CD14-positive monocyte (primary cell): ENCODE measurements around the gene GRAMD1A. TPM values are rescaled to one million over a fixed set of nuclear protein-coding genes. Genes with fewer than 3 reads are reported as not detected.
A peak's percentile ranks its signal among the peaks of the same experiment; 100 is the strongest.

Experiments
- DNase-seq, 3 donors: peaks; one replicate each; pipeline ENCODE4 v3.0.0-alpha.2; 2011 to 2022
- H2AFZ ChIP-seq: 2 replicates; pipeline ENCODE4 v1.6.0; 2012; ENCODE audit warnings: mild to moderate bottlenecking, low read depth, low read length, inconsistent platforms; ENCODE audit not compliant: insufficient read depth, poor library complexity, severe bottlenecking
- H3K27ac ChIP-seq, 2 donors: 1 replicate in 1 of 2; 2 replicates in 1 of 2; pipeline ENCODE4 v1.5.1; 2012 to 2013; ENCODE audit warnings: low read length in 2 of 2, control low read depth in 1 of 2, inconsistent platforms in 1 of 2, low read depth in 1 of 2, mild to moderate bottlenecking in 1 of 2
- H3K27me3 ChIP-seq, 2 donors: one replicate each; pipeline versions ENCODE4 v1.6.0 to v1.6.1; 2011 to 2013; ENCODE audit warnings: low read length in 2 of 2; ENCODE audit not compliant: control insufficient read depth in 2 of 2, insufficient read depth in 2 of 2
- H3K36me3 ChIP-seq, 2 donors: replicated peaks in 1 of 2; 1 replicate in 1 of 2; 2 replicates in 1 of 2; pipeline versions ENCODE4 v1.5.1 to v1.6.1; 2012 to 2013; ENCODE audit warnings: low read length in 2 of 2, control low read depth in 1 of 2, inconsistent platforms in 1 of 2, mild to moderate bottlenecking in 1 of 2; ENCODE audit not compliant: insufficient read depth in 2 of 2, control insufficient read depth in 1 of 2
- H3K4me1 ChIP-seq, 2 donors: 1 replicate in 1 of 2; 2 replicates in 1 of 2; pipeline versions ENCODE4 v1.5.1 to v1.6.1; 2012 to 2013; ENCODE audit warnings: low read length in 2 of 2, control low read depth in 1 of 2, inconsistent platforms in 1 of 2, mild to moderate bottlenecking in 1 of 2, moderate library complexity in 1 of 2; ENCODE audit not compliant: insufficient read depth in 2 of 2, control insufficient read depth in 1 of 2
- H3K4me2 ChIP-seq: replicated peaks from 2 replicates; pipeline ENCODE3; 2012; ENCODE audit warnings: low read length, moderate library complexity, mild to moderate bottlenecking; ENCODE audit not compliant: poor library complexity, severe bottlenecking; ENCODE audit errors: extremely low read depth
- H3K4me3 ChIP-seq, 3 experiments: fragments of 200-600 bp in 1 of 3; sonication (generic) in 1 of 3; replicated peaks in 1 of 3; 1 replicate in 2 of 3; 2 replicates in 1 of 3; pipeline ENCODE4 v1.5.1; 2011 to 2013; ENCODE audit warnings: low read length in 3 of 3, mild to moderate bottlenecking in 3 of 3, control low read depth in 2 of 3, low read depth in 2 of 3, inconsistent platforms in 1 of 3, moderate library complexity in 1 of 3
- H3K79me2 ChIP-seq: 2 replicates; pipeline ENCODE4 v1.6.0; 2012; ENCODE audit warnings: mild to moderate bottlenecking, control low read depth, inconsistent platforms, low read length, moderate library complexity; ENCODE audit not compliant: insufficient read depth
- H3K9ac ChIP-seq: 2 replicates; pipeline ENCODE4 v1.6.0; 2017; ENCODE audit warnings: low read length, mild to moderate bottlenecking; ENCODE audit not compliant: insufficient read depth, poor library complexity, severe bottlenecking
- H3K9me3 ChIP-seq, 2 donors: replicated peaks in 1 of 2; 1 replicate in 1 of 2; 2 replicates in 1 of 2; pipeline versions ENCODE4 v1.5.1 to v1.6.1; 2012 to 2013; ENCODE audit warnings: low read length in 2 of 2, control low read depth in 1 of 2; ENCODE audit not compliant: control insufficient read depth in 1 of 2, insufficient read depth in 1 of 2
- H4K20me1 ChIP-seq: 2 replicates; pipeline ENCODE4 v1.6.0; 2012; ENCODE audit warnings: mild to moderate bottlenecking, low read length, control low read depth, moderate library complexity; ENCODE audit not compliant: insufficient read depth
- H3K27ac Mint-ChIP-seq, 7 donors: one replicate each; pipeline ENCODE4 v1.8.0; 2020; ENCODE audit warnings: mild to moderate bottlenecking in 7 of 7, mixed read lengths in 7 of 7, moderate library complexity in 6 of 7, inconsistent platforms in 2 of 7
- H3K27me3 Mint-ChIP-seq, 3 donors: one replicate each; pipeline ENCODE4 v1.8.0; 2021 to 2022; ENCODE audit warnings: low read depth in 3 of 3, mild to moderate bottlenecking in 3 of 3, mixed read lengths in 3 of 3, moderate library complexity in 3 of 3, inconsistent platforms in 1 of 3
- H3K36me3 Mint-ChIP-seq, 2 donors: one replicate each; pipeline ENCODE4 v1.8.0; 2020; ENCODE audit warnings: mixed read lengths in 2 of 2, inconsistent platforms in 1 of 2, mild to moderate bottlenecking in 1 of 2
- H3K4me1 Mint-ChIP-seq: one replicate; pipeline ENCODE4 v1.8.0; 2020; ENCODE audit warnings: mild to moderate bottlenecking, mixed read lengths
- H3K4me3 Mint-ChIP-seq, 2 donors: one replicate each; pipeline ENCODE4 v1.8.0; 2020; ENCODE audit warnings: mild to moderate bottlenecking in 2 of 2, mixed read lengths in 2 of 2, moderate library complexity in 1 of 2
- H3K9me3 Mint-ChIP-seq, 7 donors: one replicate each; pipeline ENCODE4 v1.8.0; 2020 to 2022; ENCODE audit warnings: mixed read lengths in 7 of 7, mild to moderate bottlenecking in 6 of 7, moderate library complexity in 6 of 7, inconsistent platforms in 2 of 7
- WGBS: methylation state at CpG from one replicate; pipeline ENCODE4 v1.1.5; 2013; ENCODE audit warnings: missing lambda C conversion rate; ENCODE audit not compliant: insufficient coverage; 5-methylcytosine and 5-hydroxymethylcytosine counted together
- intact Hi-C, 2 donors: fragments of 100-400 bp; cut with micrococcal nuclease; formaldehyde crosslinking; loops; one replicate each; pipeline versions ENCODE4 v1.15.0 to v1.15.1; 2023
- polyA plus RNA-seq, 3 donors: library from polyadenylated mRNA; depleted of rRNA in 1 of 3; unstranded in 2 of 3; stranded (reverse) in 1 of 3; fragments of 300-500 nt in 2 of 3; fragments of >200 nt in 1 of 3; fragmentation: Illumina TruSeq in 2 of 3; gene quantifications; 1 replicate in 2 of 3; 2 replicates in 1 of 3; pipeline ENCODE4 v1.2.3, GENCODE V29; 2012 to 2021
- TF ChIP-seq, protein P1 (sequence below): fragments of 200-600 bp; IDR thresholded peaks from one replicate; pipeline ENCODE4 v1.8.0; 2022; ENCODE audit warnings: antibody characterized with exemption, mild to moderate bottlenecking

GRAMD1A gene
- polyA plus RNA-seq, 3 donors: 9.3 to 73.9 (median 15.1) TPM

DNA sequence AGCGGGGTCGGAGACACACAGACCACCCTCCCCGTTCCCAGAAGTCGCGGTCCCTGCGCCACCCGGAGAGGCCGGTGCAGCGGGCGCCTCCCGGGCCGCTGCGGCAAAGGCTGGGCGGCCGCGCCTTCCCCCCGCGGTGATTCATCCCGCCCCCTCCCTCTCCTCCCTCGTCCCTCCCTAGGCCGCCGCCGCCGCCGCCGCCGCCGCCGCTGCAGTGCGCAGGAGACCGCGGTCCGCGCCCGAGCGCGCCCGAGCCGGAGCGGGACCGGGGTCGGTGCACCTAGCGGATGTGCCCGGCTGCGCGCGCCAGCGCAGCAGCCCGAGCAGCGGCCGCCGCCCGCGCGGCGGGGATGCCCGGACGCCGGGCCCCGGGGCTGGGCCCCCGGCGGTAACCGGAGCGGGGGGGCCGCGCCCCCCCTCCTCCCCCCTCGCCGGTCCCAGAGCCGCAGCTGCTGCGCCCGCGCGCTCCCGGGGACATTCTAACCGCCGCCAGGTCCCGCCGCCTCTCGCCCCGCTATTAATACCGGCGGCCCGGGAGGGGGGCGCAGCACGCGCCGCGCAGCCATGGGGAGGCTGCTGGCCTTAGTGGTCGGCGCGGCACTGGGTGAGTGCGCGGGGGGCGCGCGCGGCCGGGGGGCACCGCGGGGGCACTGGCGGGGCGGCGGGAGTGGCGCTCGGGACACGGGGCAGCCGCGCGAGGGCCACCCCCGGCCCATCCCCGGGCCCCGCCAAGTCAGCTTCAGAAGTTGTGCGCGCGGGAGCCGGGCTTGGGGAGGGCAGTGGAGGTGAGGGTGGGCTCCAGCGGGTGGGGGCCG, 30.3 kb downstream of the GRAMD1A start, which contains the start of gene SCN1B:
Gene SCN1B, plus strand, starts transcription at position 214 of the 815 bp plus-strand sequence. Its CDS starts 351 bp downstream, at position 565.
- H3K4me1 Mint-ChIP-seq: peaks cover 14% of the 10 kb centered on the region
- peaks cover 33 to 34% of the 10 kb centered on the region in 2 donors for H3K36me3 Mint-ChIP-seq
- peak within 1 kb of the TSS; percentile 58 for H3K4me2 ChIP-seq
- DNase-seq: peak in 2 of 3 donors; percentile 47 to 65
- H3K4me3 Mint-ChIP-seq: peak within 1 kb of the TSS; percentile 55 to 87
- peaks cover 14 to 37% of the 10 kb centered on the region in 2 donors for H3K27me3 ChIP-seq
- H4K20me1 ChIP-seq: peaks cover under 1% of the 10 kb centered on the region
- peaks cover 0 to 6% (median 4%) of the 10 kb centered on the region in 7 donors for H3K9me3 Mint-ChIP-seq
- H3K4me1 ChIP-seq: peaks cover 6 to 15% of the 10 kb centered on the region in 2 donors
- no peak within 1 kb of the TSS for H3K27ac Mint-ChIP-seq
- no peak within 1 kb of the TSS for H3K9ac ChIP-seq
- WGBS: under 1% methylated on average over 91 of the region's 118 CpGs
- peak within 1 kb of the TSS in 1 of 3 experiments; percentile 56 for H3K4me3 ChIP-seq
- TF ChIP-seq, protein P1, sequence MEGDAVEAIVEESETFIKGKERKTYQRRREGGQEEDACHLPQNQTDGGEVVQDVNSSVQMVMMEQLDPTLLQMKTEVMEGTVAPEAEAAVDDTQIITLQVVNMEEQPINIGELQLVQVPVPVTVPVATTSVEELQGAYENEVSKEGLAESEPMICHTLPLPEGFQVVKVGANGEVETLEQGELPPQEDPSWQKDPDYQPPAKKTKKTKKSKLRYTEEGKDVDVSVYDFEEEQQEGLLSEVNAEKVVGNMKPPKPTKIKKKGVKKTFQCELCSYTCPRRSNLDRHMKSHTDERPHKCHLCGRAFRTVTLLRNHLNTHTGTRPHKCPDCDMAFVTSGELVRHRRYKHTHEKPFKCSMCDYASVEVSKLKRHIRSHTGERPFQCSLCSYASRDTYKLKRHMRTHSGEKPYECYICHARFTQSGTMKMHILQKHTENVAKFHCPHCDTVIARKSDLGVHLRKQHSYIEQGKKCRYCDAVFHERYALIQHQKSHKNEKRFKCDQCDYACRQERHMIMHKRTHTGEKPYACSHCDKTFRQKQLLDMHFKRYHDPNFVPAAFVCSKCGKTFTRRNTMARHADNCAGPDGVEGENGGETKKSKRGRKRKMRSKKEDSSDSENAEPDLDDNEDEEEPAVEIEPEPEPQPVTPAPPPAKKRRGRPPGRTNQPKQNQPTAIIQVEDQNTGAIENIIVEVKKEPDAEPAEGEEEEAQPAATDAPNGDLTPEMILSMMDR: no peak
- H3K27ac ChIP-seq: no peak within 1 kb of the TSS
- H3K27me3 Mint-ChIP-seq: peaks cover 32 to 53% (median 40%) of the 10 kb centered on the region in 3 donors
- intact Hi-C loops: no loop called here
- peak within 1 kb of the TSS; percentile 22 for H2AFZ ChIP-seq
- H3K36me3 ChIP-seq: peaks cover 29 to 31% of the 10 kb centered on the region in 2 donors
- H3K79me2 ChIP-seq: no peaks in the 10 kb centered on the region
- H3K9me3 ChIP-seq: no peaks in the 10 kb centered on the region

DNA sequence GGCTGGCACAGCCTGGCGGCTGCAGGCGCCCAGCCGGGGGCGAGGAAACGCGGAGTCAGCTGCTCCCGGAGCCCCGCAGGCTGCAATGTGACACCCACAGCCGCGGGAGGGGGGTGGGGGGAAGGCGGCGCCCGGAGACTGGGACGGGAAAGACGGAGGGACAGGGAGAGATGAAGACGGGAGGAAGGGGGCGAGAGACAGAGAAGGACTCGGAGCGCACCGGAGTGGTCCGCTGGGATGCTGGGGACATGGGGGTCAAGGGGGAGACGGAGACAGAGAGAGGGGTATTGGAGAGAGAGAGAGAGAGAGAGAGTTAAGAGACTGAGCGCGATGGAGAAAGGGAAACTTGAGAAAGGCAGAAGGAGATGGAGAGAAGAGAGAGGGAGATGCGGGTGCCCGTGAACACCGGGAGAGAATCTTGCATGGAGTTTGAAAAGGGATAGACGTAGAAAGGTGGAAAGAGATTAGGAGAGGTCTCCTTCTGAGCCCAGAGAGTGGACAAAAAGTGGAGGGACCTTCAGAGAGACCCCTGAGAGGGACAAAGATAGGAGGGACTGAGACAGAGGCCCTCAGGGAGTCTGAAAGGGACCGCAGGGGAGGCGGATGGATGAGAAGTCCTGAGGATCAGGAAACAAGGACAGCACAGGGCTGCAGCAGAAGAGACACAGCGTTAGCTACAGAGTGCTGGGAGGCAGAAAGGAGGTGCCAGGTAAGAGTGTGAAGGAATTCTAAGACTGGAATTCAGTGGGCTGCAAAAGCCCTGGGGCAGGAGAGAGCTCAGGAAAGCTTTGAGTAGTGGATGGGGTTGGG, 31.2 kb downstream of the GRAMD1A start:
- intact Hi-C loops: no loop called here
- Histone ChIP-seq H3K4me2 (peak overlapping the region; percentile 58), H2AFZ (no peak overlapping the region), H3K36me3 (peaks cover 21 to 22% of the 10 kb centered on the region in 2 donors), H3K27me3 (peaks cover 14 to 37% of the 10 kb centered on the region in 2 donors), H3K9ac (no peak overlapping the region), H4K20me1 (no peaks in the 10 kb centered on the region), H3K27ac (no peak overlapping the region), H3K4me3 (peak overlapping the region in 1 of 3 experiments; percentile 34), H3K9me3 (no peaks in the 10 kb centered on the region), H3K4me1 (peaks cover 6 to 15% of the 10 kb centered on the region in 2 donors), H3K79me2 (no peaks in the 10 kb centered on the region)
- Mint-ChIP-seq H3K36me3 (peaks cover 25 to 28% of the 10 kb centered on the region in 2 donors), H3K4me3 (peak overlapping the region; percentile 55 to 87), H3K27me3 (peaks cover 32 to 53% (median 40%) of the 10 kb centered on the region in 3 donors), H3K9me3 (peaks cover 0 to 8% (median 4%) of the 10 kb centered on the region in 7 donors), H3K27ac (no peak overlapping the region), H3K4me1 (peaks cover 14% of the 10 kb centered on the region)
- 14% methylated on average over 30 of the region's 31 CpGs for WGBS
- TF ChIP-seq, protein P1: no peak
- DNase-seq: no peak
